H9 (cell line): Measurements from ENCODE around the gene NPLOC4. TPM values are rescaled to one million over a fixed set of nuclear protein-coding genes. Genes with fewer than 3 reads are reported as not detected.

Source experiments
- DNase-seq: peaks from one replicate; pipeline ENCODE4 v3.0.0-alpha.2; 2017
- H2AFZ ChIP-seq: one replicate; pipeline ENCODE4 v1.6.1; 2013; ENCODE audit warnings: mild to moderate bottlenecking, low read length, control low read depth, moderate library complexity
- H2AK5ac ChIP-seq: 2 replicates; pipeline ENCODE4 v1.6.1; 2013; ENCODE audit warnings: low read length, control low read depth, mixed read lengths; ENCODE audit not compliant: insufficient read length
- H2BK120ac ChIP-seq: one replicate; pipeline ENCODE4 v1.6.1; 2013; ENCODE audit warnings: low read depth, mild to moderate bottlenecking, low read length, control low read depth, inconsistent platforms; ENCODE audit not compliant: poor library complexity, severe bottlenecking
- H2BK12ac ChIP-seq: 2 replicates; pipeline ENCODE4 v1.6.1; 2013; ENCODE audit warnings: low read length, control low read depth, mixed read lengths, low read depth; ENCODE audit not compliant: insufficient read length
- H2BK15ac ChIP-seq: 2 replicates; pipeline ENCODE4 v1.6.1; 2013; ENCODE audit warnings: low read depth, low read length, control low read depth
- H2BK20ac ChIP-seq: one replicate; pipeline ENCODE4 v1.6.1; 2013; ENCODE audit warnings: low read depth, mild to moderate bottlenecking, low read length, control low read depth, inconsistent platforms; ENCODE audit not compliant: poor library complexity, severe bottlenecking
- H2BK5ac ChIP-seq: 2 replicates; pipeline ENCODE4 v1.6.1; 2013; ENCODE audit warnings: low read length, control low read depth, mixed read lengths; ENCODE audit not compliant: insufficient read length
- H3K14ac ChIP-seq: 2 replicates; pipeline ENCODE4 v1.6.1; 2013; ENCODE audit warnings: low read length, control low read depth; ENCODE audit not compliant: insufficient read depth
- H3K18ac ChIP-seq: 2 replicates; pipeline ENCODE4 v1.6.1; 2013; ENCODE audit warnings: low read depth, mild to moderate bottlenecking, mixed read lengths, low read length, control low read depth; ENCODE audit not compliant: insufficient read length
- H3K23ac ChIP-seq: 2 replicates; pipeline ENCODE4 v1.6.1; 2013; ENCODE audit warnings: low read length, control low read depth, mixed read lengths, low read depth; ENCODE audit not compliant: insufficient read length
- H3K23me2 ChIP-seq: 2 replicates; pipeline ENCODE4 v1.6.1; 2013; ENCODE audit warnings: low read depth, mild to moderate bottlenecking, mixed read lengths, low read length, control low read depth; ENCODE audit not compliant: insufficient read length, poor library complexity, severe bottlenecking
- H3K27ac ChIP-seq: 2 replicates; pipeline ENCODE4 v1.5.1; 2013; ENCODE audit warnings: low read length, control low read depth, mixed read lengths, low read depth; ENCODE audit not compliant: insufficient read length
- H3K27me3 ChIP-seq: 2 replicates; pipeline ENCODE4 v1.6.1; 2013; ENCODE audit warnings: low read length, control low read depth, inconsistent platforms; ENCODE audit not compliant: insufficient read depth
- H3K4ac ChIP-seq: 2 replicates; pipeline ENCODE4 v1.6.1; 2013; ENCODE audit warnings: low read depth, mild to moderate bottlenecking, control low read depth, inconsistent platforms, low read length, moderate library complexity
- H3K4me1 ChIP-seq: 2 replicates; pipeline ENCODE4 v1.6.1; 2013; ENCODE audit warnings: low read length, control low read depth, inconsistent platforms; ENCODE audit not compliant: insufficient read depth
- H3K4me2 ChIP-seq: 2 replicates; pipeline ENCODE4 v1.6.1; 2013; ENCODE audit warnings: low read length, control low read depth, mixed read lengths; ENCODE audit not compliant: insufficient read length, insufficient read depth
- H3K56ac ChIP-seq: 2 replicates; pipeline ENCODE4 v1.6.1; 2013; ENCODE audit warnings: low read depth, mild to moderate bottlenecking, mixed read lengths, low read length, control low read depth; ENCODE audit not compliant: insufficient read length
- H3K79me1 ChIP-seq: 2 replicates; pipeline ENCODE4 v1.6.1; 2013; ENCODE audit warnings: low read depth, mild to moderate bottlenecking, moderate library complexity, low read length, control low read depth, inconsistent platforms; ENCODE audit not compliant: insufficient read depth, poor library complexity, severe bottlenecking
- H3K79me2 ChIP-seq: 2 replicates; pipeline ENCODE4 v1.6.1; 2013; ENCODE audit warnings: low read length, control low read depth, inconsistent platforms; ENCODE audit not compliant: insufficient read depth
- H3K9ac ChIP-seq: 2 replicates; pipeline ENCODE4 v1.6.1; 2013; ENCODE audit warnings: low read length, control low read depth, mixed read lengths; ENCODE audit not compliant: insufficient read length; ENCODE audit errors: extremely low read depth
- H3K9me3 ChIP-seq: one replicate; pipeline ENCODE4 v1.6.1; 2013; ENCODE audit warnings: low read depth, low read length, inconsistent platforms; ENCODE audit not compliant: control insufficient read depth
- H3T11ph ChIP-seq: one replicate; pipeline ENCODE4 v1.6.1; 2013; ENCODE audit warnings: mild to moderate bottlenecking, low read length, control low read depth, inconsistent platforms
- H4K20me1 ChIP-seq: one replicate; pipeline ENCODE4 v1.6.1; 2013; ENCODE audit not compliant: control insufficient read depth, insufficient read length, insufficient read depth
- H4K5ac ChIP-seq: 2 replicates; pipeline ENCODE4 v1.6.1; 2013; ENCODE audit warnings: low read depth, mild to moderate bottlenecking, mixed read lengths, low read length, control low read depth; ENCODE audit not compliant: insufficient read length
- H4K8ac ChIP-seq: replicated peaks from 2 replicates; pipeline ENCODE4 v1.6.1; 2013; ENCODE audit warnings: low read length, control low read depth, mixed read lengths, low read depth; ENCODE audit not compliant: insufficient read length
- H4K91ac ChIP-seq: 2 replicates; pipeline ENCODE4 v1.6.1; 2013; ENCODE audit warnings: low read depth, mild to moderate bottlenecking, moderate library complexity, mixed read lengths, low read length, control low read depth; ENCODE audit not compliant: insufficient read length
- H3K27ac Mint-ChIP-seq, 3 experiments: 2 replicates in 2 of 3; 3 replicates in 1 of 3; pipeline ENCODE4 v1.8.0; 2020 to 2021; ENCODE audit warnings: mixed read lengths in 3 of 3, mild to moderate bottlenecking in 1 of 3, moderate library complexity in 1 of 3
- H3K27me3 Mint-ChIP-seq: 2 replicates; pipeline ENCODE4 v1.8.0; 2021; ENCODE audit warnings: low read depth, mild to moderate bottlenecking, moderate library complexity, mixed read lengths
- H3K36me3 Mint-ChIP-seq, 3 experiments: 2 replicates in 2 of 3; 3 replicates in 1 of 3; pipeline ENCODE4 v1.8.0; 2020 to 2021; ENCODE audit warnings: low read depth in 3 of 3, mixed read lengths in 3 of 3; ENCODE audit not compliant: insufficient read depth in 1 of 3
- H3K4me1 Mint-ChIP-seq, 2 experiments: 2 replicates each; pipeline ENCODE4 v1.8.0; 2020; ENCODE audit warnings: mixed read lengths in 2 of 2
- H3K4me3 Mint-ChIP-seq, 2 experiments: 2 replicates in 1 of 2; 3 replicates in 1 of 2; pipeline ENCODE4 v1.8.0; 2020 to 2021; ENCODE audit warnings: mild to moderate bottlenecking in 2 of 2, mixed read lengths in 2 of 2, moderate library complexity in 1 of 2
- H3K9me3 Mint-ChIP-seq, 2 experiments: 2 replicates in 1 of 2; 3 replicates in 1 of 2; pipeline ENCODE4 v1.8.0; 2020; ENCODE audit warnings: mild to moderate bottlenecking in 2 of 2, mixed read lengths in 2 of 2, moderate library complexity in 1 of 2
- WGBS: extraction: QIAGEN DNeasy Blood & Tissue Kit; methylation state at CpG from one replicate; pipeline ENCODE4 v1.1.7; 2013; ENCODE audit warnings: missing lambda C conversion rate, low lambda C conversion rate, mixed read lengths; ENCODE audit not compliant: insufficient read length; ENCODE audit errors: extremely low coverage; 5-methylcytosine and 5-hydroxymethylcytosine counted together
- total RNA-seq: library from RNA; stranded (reverse); gene quantifications from 2 replicates; pipeline ENCODE4 v1.2.1, GENCODE V29; 2021
- TF ChIP-seq, protein P1 (sequence below): fragments of 200-600 bp; sonication (generic); conservative IDR thresholded peaks from 3 replicates; pipeline ENCODE4 v1.8.0; 2021; ENCODE audit warnings: antibody characterized with exemption, mild to moderate bottlenecking

Gene NPLOC4
- total RNA-seq, 1 experiment from 2014 or later: 103 TPM

DNA sequence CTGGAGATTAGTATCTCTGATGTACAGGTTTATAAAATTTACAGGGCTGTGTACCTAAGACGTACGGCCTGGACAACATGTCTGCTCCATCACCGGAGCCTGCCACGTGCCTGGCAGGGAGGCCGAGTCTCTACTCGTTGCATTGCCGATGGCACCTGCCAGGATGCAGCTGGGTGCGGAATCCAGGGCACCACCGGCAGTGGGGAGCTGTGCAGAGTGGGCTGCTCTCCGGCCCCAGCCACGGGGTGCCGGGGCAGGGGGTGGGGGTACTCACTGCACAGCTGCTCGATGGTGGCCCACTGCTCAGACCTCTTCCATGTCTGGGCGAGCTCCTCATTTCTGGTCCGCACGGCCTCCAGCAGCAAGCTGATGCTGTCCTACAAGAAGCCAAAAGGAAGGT lies 71.7 kb downstream of the NPLOC4 start:
- H3K79me2 ChIP-seq: no peaks in the 10 kb centered on the region

More for the DNA sequence above, 71.7 kb downstream of the NPLOC4 start:
- no peaks in the 10 kb centered on the region for H4K20me1 ChIP-seq
- no peak overlapping the region for H3K4ac ChIP-seq
- no peak overlapping the region for H4K91ac ChIP-seq
- no peaks in the 10 kb centered on the region for H3K23me2 ChIP-seq
- H3K27ac ChIP-seq: no peak overlapping the region
- no peak overlapping the region for H3K23ac ChIP-seq
- no peak overlapping the region for H3K9ac ChIP-seq
- Mint-ChIP-seq H3K27me3 (no peaks in the 10 kb centered on the region), H3K4me3 (no peak overlapping the region), H3K4me1 (no peaks in the 10 kb centered on the region), H3K27ac (no peak overlapping the region; a peak in 1 of 7 replicates), H3K36me3 (peaks cover 31 to 91% (median 83%) of the 10 kb centered on the region in 3 experiments; a peak in 6 of 7 replicates), H3K9me3 (no peaks in the 10 kb centered on the region)
- H2AFZ ChIP-seq: no peak overlapping the region
- no peak overlapping the region for H2BK12ac ChIP-seq
- no peak overlapping the region for H3K56ac ChIP-seq
- no peak overlapping the region for H3K14ac ChIP-seq
- no peak overlapping the region for H3K4me2 ChIP-seq
- H3K4me1 ChIP-seq: no peaks in the 10 kb centered on the region
- no peak overlapping the region for H3K18ac ChIP-seq
- H2BK20ac ChIP-seq: no peak overlapping the region
- H2AK5ac ChIP-seq: no peak overlapping the region
- TF ChIP-seq, protein P1, sequence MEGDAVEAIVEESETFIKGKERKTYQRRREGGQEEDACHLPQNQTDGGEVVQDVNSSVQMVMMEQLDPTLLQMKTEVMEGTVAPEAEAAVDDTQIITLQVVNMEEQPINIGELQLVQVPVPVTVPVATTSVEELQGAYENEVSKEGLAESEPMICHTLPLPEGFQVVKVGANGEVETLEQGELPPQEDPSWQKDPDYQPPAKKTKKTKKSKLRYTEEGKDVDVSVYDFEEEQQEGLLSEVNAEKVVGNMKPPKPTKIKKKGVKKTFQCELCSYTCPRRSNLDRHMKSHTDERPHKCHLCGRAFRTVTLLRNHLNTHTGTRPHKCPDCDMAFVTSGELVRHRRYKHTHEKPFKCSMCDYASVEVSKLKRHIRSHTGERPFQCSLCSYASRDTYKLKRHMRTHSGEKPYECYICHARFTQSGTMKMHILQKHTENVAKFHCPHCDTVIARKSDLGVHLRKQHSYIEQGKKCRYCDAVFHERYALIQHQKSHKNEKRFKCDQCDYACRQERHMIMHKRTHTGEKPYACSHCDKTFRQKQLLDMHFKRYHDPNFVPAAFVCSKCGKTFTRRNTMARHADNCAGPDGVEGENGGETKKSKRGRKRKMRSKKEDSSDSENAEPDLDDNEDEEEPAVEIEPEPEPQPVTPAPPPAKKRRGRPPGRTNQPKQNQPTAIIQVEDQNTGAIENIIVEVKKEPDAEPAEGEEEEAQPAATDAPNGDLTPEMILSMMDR: no peak
- H2BK5ac ChIP-seq: no peak overlapping the region
- H2BK15ac ChIP-seq: no peak overlapping the region
- no peaks in the 10 kb centered on the region for H3K9me3 ChIP-seq
- H3K79me1 ChIP-seq: no peaks in the 10 kb centered on the region
- no peaks in the 10 kb centered on the region for H3K27me3 ChIP-seq
- no peak overlapping the region for H4K5ac ChIP-seq
- no peak overlapping the region for H4K8ac ChIP-seq
- DNase-seq: no peak
- no peak overlapping the region for H3T11ph ChIP-seq
- no peak overlapping the region for H2BK120ac ChIP-seq
- no CpG with 5 or more reads among the region's 16 CpGs for WGBS
